GM19468 (cell line): ENCODE results near the gene ATP6V0D1.

Source experiments
- ATAC-seq: cut with Tn5 transposase; IDR thresholded peaks from one replicate; pipeline ENCODE4 v1.9.1; 2021; ENCODE audit warnings: mild to moderate bottlenecking, moderate library complexity, moderate number of reproducible peaks; ENCODE audit not compliant: unreplicated experiment; ENCODE audit errors: extremely low read depth

Gene ATP6V0D1

DNA sequence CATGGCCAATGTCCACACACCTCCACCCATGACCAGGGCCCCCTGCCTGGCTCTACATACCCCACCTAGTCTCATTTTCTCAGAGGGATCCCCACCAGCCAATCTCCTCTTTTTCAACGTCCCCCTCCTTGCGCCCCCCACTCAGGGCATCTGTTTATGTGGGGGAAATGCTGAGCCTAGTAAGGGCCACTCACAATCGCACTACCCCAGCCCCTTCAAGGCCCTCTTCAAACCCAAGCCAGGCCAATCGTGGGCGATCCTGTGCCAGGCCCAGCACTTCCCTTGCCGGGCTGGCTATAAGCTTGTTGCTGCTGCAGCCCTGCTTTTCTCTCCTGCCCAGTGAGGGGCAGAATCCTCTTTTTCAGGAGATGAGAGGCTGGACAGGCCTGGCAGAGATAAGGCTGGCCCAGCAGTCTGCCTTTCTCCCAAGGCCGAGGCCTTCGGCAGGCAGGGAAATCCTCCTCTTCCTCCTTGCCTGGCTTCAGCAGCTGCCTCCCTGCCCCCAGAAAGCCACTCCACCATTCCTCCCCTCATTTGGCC is 33.9 kb downstream of the ATP6V0D1 start:
- ATAC-seq = no peak

DNA sequence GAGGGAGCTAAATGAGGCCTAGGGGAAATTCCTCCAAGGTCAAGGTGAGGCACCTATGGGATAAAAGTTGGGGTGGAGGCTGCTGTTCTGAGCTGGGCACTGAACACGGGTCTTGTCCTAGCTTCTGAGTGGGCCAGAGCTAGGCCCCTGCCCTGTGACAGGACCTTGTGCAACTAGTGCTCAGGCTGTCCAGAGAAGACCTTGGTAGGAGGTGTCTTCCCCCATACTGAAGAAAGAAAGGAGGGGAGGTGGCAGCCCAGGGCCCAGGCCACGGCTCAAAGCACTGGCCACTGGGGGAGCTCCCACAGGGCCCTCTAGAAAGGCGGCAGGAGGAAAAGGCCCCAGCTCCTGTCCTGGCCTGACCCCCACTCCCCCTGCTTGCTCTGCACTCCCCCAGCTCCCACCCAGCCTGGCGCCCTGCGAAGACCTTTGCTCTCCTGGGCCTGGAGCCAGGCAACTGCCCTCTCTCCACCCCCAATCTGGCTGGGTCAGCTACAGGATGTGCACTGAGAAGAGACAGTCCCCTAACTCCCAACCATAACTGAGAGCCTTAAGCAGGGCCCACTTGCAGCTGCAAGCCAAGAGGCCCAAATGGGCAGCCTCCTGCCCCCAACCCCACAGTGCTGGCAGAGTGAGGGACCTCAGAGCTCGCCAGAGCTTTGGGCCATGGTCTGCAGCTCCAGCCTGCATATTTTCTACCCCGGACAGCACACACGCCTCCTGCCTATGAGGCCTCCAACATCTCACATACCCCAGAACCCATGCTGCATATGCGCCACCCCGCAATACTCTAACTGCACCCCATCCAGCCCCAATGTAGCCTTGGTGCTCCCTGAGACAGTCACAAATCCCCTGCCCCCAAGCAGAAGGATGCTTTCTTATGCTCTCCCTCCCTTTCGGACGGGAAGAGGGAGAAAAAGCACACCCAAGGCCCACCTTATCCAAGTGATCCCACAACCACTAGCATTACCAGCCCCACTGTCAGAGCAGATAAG is 34.7 kb downstream of the ATP6V0D1 start:
- no peak for ATAC-seq

DNA sequence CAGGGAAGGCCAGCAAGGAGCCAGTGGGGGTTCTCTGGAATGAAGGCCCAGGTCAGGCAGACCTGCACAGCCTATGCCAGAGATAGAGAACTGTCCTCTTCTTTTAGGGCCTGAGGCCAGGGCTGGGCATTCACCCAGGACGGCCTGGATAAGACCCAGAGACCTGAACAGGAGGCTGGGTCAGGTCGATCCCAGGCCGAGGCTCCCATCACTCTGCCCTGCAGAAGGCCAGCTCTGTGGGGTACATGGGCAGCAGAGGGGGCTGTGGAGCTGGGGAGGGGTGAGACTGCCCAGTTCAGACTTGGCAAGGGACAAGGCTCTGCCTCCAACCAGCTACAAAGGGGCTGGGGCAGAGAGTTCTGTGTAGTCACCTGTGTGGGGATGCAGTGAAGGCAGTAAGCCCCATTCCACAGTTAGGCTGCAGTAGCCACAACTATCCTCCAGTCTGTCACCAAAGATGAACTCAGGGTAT is 35.5 kb downstream of the ATP6V0D1 start:
- no peak for ATAC-seq

- no peak for ATAC-seq
Observed at GRCh38 chr16:67445126-67445426, 35.9 kb downstream of the ATP6V0D1 start.

DNA sequence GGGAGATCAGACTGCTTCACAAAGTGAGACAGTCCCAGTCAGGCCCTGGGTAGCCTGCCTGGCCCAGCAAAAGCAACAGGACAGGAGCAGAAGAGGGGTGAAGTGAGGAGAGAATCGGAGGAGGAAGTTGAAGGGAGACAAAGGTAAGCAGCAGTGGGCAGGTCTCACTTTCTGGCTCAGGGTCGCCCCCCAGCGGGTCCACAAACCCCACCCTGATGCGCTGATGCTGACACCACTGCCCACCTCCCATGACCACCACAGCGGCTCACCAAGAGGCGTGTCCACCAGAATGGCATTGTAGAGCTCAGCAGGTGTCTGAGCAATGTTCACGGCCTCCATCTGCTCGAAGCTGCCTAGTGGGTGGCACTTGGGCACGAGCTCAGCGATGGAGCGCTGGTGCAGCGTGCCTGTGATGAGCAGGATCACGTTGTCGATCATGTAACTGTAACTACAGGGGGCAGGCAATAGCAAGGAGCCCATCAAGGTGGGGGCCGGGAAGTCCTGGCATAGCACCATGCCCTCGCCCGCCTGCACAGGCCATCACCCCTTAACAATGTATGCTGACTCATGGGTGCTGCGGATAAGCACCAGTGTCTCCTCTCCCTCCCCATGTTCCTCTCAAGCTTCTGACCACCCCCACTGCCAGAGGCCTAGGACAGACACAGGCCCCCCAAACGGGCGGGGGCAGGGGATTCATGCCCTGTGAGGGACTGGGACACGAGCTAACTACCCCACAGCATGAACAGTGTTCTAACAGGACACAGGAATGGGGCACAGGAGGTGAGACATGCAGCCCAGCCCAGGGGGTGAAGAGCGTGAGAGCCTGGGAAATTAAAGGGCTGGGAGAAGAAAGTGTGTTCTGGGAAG is 36.5 kb downstream of the ATP6V0D1 start:
- ATAC-seq = no peak

GRCh38 chr16:67443265-67443664 is 37.7 kb downstream of the ATP6V0D1 start:
- ATAC-seq = no peak

GRCh38 chr16:67442581-67443255 is 38.2 kb downstream of the ATP6V0D1 start:
- no peak for ATAC-seq

DNA sequence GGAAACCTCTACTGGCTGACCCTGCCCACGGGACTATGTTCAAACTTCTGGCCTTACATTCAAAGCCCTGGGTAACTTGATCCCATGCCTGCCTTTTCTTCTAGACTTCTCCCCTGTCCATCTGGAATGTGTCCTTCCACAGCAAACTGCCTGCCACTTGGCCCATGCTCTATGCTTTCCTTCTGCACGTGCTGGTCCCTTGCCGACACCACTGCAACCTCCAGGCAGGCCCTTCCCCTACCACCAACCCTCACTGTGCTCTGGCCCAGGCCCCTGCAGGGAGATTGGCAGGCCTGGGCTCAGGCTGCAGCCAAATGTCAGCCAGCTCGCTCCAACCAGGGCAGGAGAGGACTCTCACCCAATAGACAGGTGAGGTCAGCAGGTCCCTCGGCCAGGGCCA is 39.0 kb downstream of the ATP6V0D1 start:
- no peak for ATAC-seq

DNA sequence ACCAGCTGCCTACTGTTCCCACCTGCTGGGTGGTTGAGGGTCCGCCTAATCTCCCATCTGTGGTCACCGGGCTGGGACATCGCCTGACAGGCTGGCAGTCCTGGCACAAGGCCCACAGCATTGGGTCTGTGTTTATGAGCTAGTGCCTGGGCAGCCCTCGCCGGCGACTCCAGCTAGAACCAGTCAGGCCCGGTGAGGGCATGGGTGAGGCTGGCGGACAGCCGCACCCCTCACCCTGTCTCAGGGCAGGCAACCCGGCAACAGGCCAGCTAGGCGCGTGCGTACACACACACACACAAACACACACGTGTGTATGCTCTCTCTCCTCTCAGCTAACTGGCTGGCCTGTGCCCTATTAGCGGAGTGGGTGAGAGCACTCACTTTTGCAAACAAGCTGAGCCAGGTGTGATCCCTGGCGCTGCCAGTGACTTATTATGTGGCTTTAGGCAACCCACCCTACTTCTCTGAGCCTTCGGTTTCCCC is 39.6 kb downstream of the ATP6V0D1 start:
- ATAC-seq = no peak

GRCh38 chr16:67438824-67439393 is 42.0 kb downstream of the ATP6V0D1 start:
- no peak for ATAC-seq

DNA sequence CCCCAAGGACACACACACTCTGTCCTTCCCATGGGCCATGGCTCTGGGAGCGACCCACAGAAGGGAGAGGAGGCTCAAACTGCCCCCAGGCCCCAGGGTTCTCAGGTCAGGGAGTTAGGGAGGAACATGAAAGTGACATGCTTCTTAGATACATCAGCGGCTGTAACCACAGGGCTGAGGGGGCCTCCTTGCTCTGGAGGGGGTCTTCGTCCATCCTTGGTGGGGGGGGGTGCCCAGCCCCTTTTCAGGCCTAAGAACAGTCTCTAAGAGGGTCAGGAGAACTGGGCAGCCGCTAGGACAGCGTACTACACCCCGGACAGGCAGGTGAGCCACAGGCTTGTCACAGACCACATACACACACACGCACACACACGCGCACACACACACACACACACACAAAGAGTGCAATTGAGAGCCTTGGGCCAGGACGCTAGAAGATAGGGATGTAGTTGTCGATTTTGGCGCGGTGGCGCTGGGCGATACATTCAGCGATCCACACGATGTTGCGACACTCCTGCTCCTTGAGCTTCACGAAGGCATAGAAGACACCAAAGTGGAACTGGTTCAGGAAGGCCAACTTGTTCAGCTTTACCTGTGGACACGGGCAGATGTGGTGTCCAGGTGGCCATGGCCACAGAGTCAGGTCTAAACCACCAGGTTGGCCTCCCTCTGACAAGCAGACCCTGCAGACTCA is 42.7 kb downstream of the ATP6V0D1 start:
- no peak for ATAC-seq

- no peak for ATAC-seq
Observed at GRCh38 chr16:67437513-67437912, 43.4 kb downstream of the ATP6V0D1 start.

DNA sequence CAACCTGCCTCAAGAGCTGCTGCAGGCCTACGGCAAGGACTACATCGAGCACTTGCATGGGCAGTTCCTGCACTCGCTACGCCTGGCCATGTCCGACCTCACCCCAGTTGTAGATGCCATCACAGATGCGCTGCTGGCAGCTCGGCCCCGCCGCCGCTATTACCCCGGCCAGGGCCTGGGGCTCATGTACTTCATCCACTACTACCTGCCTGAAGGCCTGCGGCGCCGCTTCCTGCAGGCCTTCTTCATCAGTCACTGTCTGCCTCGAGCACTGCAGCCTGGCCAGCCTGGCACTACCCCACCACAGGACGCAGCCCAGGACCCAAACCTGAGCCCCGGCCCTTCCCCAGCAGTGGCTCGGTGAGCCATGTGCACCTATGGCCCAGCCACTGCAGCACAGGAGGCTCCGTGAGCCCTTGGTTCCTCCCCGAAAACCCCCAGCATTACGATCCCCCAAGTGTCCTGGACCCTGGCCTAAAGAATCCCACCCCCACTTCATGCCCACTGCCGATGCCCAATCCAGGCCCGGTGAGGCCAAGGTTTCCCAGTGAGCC is 44.2 kb downstream of the ATP6V0D1 start:
- ATAC-seq = no peak

DNA sequence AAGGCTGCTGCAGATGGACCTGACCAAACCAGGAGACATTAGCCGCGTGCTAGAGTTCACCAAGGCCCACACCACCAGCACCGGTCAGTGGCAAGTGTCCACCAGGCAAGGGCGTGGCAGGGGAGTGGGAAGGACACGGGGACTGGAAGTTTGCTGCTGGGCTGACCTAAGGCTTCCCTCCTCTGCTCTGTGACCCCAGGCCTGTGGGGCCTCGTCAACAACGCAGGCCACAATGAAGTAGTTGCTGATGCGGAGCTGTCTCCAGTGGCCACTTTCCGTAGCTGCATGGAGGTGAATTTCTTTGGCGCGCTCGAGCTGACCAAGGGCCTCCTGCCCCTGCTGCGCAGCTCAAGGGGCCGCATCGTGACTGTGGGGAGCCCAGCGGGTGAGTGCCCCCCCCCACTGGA is 45.2 kb downstream of the ATP6V0D1 start:
- ATAC-seq = no peak

GRCh38 chr16:67433131-67433719 is 47.7 kb downstream of the ATP6V0D1 start:
- ATAC-seq = no peak

GRCh38 chr16:67432506-67432890 is 48.5 kb downstream of the ATP6V0D1 start:
- no peak for ATAC-seq

- no peak for ATAC-seq
Observed at GRCh38 chr16:67431775-67432505, 49.0 kb downstream of the ATP6V0D1 start.
